H9 (cell line): ENCODE results near the gene PDXP. TPM values are rescaled to one million over a fixed set of nuclear protein-coding genes. Genes with fewer than 3 reads are reported as not detected.
A peak's percentile ranks its signal among the peaks of the same experiment; 100 is the strongest.

Experiments used
- DNase-seq: peaks from one replicate; pipeline ENCODE4 v3.0.0-alpha.2; 2017
- H2AFZ ChIP-seq: one replicate; pipeline ENCODE4 v1.6.1; 2013; ENCODE audit warnings: mild to moderate bottlenecking, low read length, control low read depth, moderate library complexity
- H2AK5ac ChIP-seq: 2 replicates; pipeline ENCODE4 v1.6.1; 2013; ENCODE audit warnings: low read length, control low read depth, mixed read lengths; ENCODE audit not compliant: insufficient read length
- H2BK120ac ChIP-seq: one replicate; pipeline ENCODE4 v1.6.1; 2013; ENCODE audit warnings: low read depth, mild to moderate bottlenecking, low read length, control low read depth, inconsistent platforms; ENCODE audit not compliant: poor library complexity, severe bottlenecking
- H2BK12ac ChIP-seq: 2 replicates; pipeline ENCODE4 v1.6.1; 2013; ENCODE audit warnings: low read length, control low read depth, mixed read lengths, low read depth; ENCODE audit not compliant: insufficient read length
- H2BK15ac ChIP-seq: 2 replicates; pipeline ENCODE4 v1.6.1; 2013; ENCODE audit warnings: low read depth, low read length, control low read depth
- H2BK20ac ChIP-seq: one replicate; pipeline ENCODE4 v1.6.1; 2013; ENCODE audit warnings: low read depth, mild to moderate bottlenecking, low read length, control low read depth, inconsistent platforms; ENCODE audit not compliant: poor library complexity, severe bottlenecking
- H2BK5ac ChIP-seq: 2 replicates; pipeline ENCODE4 v1.6.1; 2013; ENCODE audit warnings: low read length, control low read depth, mixed read lengths; ENCODE audit not compliant: insufficient read length
- H3K14ac ChIP-seq: 2 replicates; pipeline ENCODE4 v1.6.1; 2013; ENCODE audit warnings: low read length, control low read depth; ENCODE audit not compliant: insufficient read depth
- H3K18ac ChIP-seq: 2 replicates; pipeline ENCODE4 v1.6.1; 2013; ENCODE audit warnings: low read depth, mild to moderate bottlenecking, mixed read lengths, low read length, control low read depth; ENCODE audit not compliant: insufficient read length
- H3K23ac ChIP-seq: 2 replicates; pipeline ENCODE4 v1.6.1; 2013; ENCODE audit warnings: low read length, control low read depth, mixed read lengths, low read depth; ENCODE audit not compliant: insufficient read length
- H3K23me2 ChIP-seq: 2 replicates; pipeline ENCODE4 v1.6.1; 2013; ENCODE audit warnings: low read depth, mild to moderate bottlenecking, mixed read lengths, low read length, control low read depth; ENCODE audit not compliant: insufficient read length, poor library complexity, severe bottlenecking
- H3K27ac ChIP-seq: 2 replicates; pipeline ENCODE4 v1.5.1; 2013; ENCODE audit warnings: low read length, control low read depth, mixed read lengths, low read depth; ENCODE audit not compliant: insufficient read length
- H3K27me3 ChIP-seq: 2 replicates; pipeline ENCODE4 v1.6.1; 2013; ENCODE audit warnings: low read length, control low read depth, inconsistent platforms; ENCODE audit not compliant: insufficient read depth
- H3K4ac ChIP-seq: 2 replicates; pipeline ENCODE4 v1.6.1; 2013; ENCODE audit warnings: low read depth, mild to moderate bottlenecking, control low read depth, inconsistent platforms, low read length, moderate library complexity
- H3K4me1 ChIP-seq: 2 replicates; pipeline ENCODE4 v1.6.1; 2013; ENCODE audit warnings: low read length, control low read depth, inconsistent platforms; ENCODE audit not compliant: insufficient read depth
- H3K4me2 ChIP-seq: 2 replicates; pipeline ENCODE4 v1.6.1; 2013; ENCODE audit warnings: low read length, control low read depth, mixed read lengths; ENCODE audit not compliant: insufficient read length, insufficient read depth
- H3K56ac ChIP-seq: 2 replicates; pipeline ENCODE4 v1.6.1; 2013; ENCODE audit warnings: low read depth, mild to moderate bottlenecking, mixed read lengths, low read length, control low read depth; ENCODE audit not compliant: insufficient read length
- H3K79me1 ChIP-seq: 2 replicates; pipeline ENCODE4 v1.6.1; 2013; ENCODE audit warnings: low read depth, mild to moderate bottlenecking, moderate library complexity, low read length, control low read depth, inconsistent platforms; ENCODE audit not compliant: insufficient read depth, poor library complexity, severe bottlenecking
- H3K79me2 ChIP-seq: 2 replicates; pipeline ENCODE4 v1.6.1; 2013; ENCODE audit warnings: low read length, control low read depth, inconsistent platforms; ENCODE audit not compliant: insufficient read depth
- H3K9ac ChIP-seq: 2 replicates; pipeline ENCODE4 v1.6.1; 2013; ENCODE audit warnings: low read length, control low read depth, mixed read lengths; ENCODE audit not compliant: insufficient read length; ENCODE audit errors: extremely low read depth
- H3K9me3 ChIP-seq: one replicate; pipeline ENCODE4 v1.6.1; 2013; ENCODE audit warnings: low read depth, low read length, inconsistent platforms; ENCODE audit not compliant: control insufficient read depth
- H3T11ph ChIP-seq: one replicate; pipeline ENCODE4 v1.6.1; 2013; ENCODE audit warnings: mild to moderate bottlenecking, low read length, control low read depth, inconsistent platforms
- H4K20me1 ChIP-seq: one replicate; pipeline ENCODE4 v1.6.1; 2013; ENCODE audit not compliant: control insufficient read depth, insufficient read length, insufficient read depth
- H4K5ac ChIP-seq: 2 replicates; pipeline ENCODE4 v1.6.1; 2013; ENCODE audit warnings: low read depth, mild to moderate bottlenecking, mixed read lengths, low read length, control low read depth; ENCODE audit not compliant: insufficient read length
- H4K8ac ChIP-seq: replicated peaks from 2 replicates; pipeline ENCODE4 v1.6.1; 2013; ENCODE audit warnings: low read length, control low read depth, mixed read lengths, low read depth; ENCODE audit not compliant: insufficient read length
- H4K91ac ChIP-seq: 2 replicates; pipeline ENCODE4 v1.6.1; 2013; ENCODE audit warnings: low read depth, mild to moderate bottlenecking, moderate library complexity, mixed read lengths, low read length, control low read depth; ENCODE audit not compliant: insufficient read length
- H3K27ac Mint-ChIP-seq, 3 experiments: 2 replicates in 2 of 3; 3 replicates in 1 of 3; pipeline ENCODE4 v1.8.0; 2020 to 2021; ENCODE audit warnings: mixed read lengths in 3 of 3, mild to moderate bottlenecking in 1 of 3, moderate library complexity in 1 of 3
- H3K27me3 Mint-ChIP-seq: 2 replicates; pipeline ENCODE4 v1.8.0; 2021; ENCODE audit warnings: low read depth, mild to moderate bottlenecking, moderate library complexity, mixed read lengths
- H3K36me3 Mint-ChIP-seq, 3 experiments: 2 replicates in 2 of 3; 3 replicates in 1 of 3; pipeline ENCODE4 v1.8.0; 2020 to 2021; ENCODE audit warnings: low read depth in 3 of 3, mixed read lengths in 3 of 3; ENCODE audit not compliant: insufficient read depth in 1 of 3
- H3K4me1 Mint-ChIP-seq, 2 experiments: 2 replicates each; pipeline ENCODE4 v1.8.0; 2020; ENCODE audit warnings: mixed read lengths in 2 of 2
- H3K4me3 Mint-ChIP-seq, 2 experiments: 2 replicates in 1 of 2; 3 replicates in 1 of 2; pipeline ENCODE4 v1.8.0; 2020 to 2021; ENCODE audit warnings: mild to moderate bottlenecking in 2 of 2, mixed read lengths in 2 of 2, moderate library complexity in 1 of 2
- H3K9me3 Mint-ChIP-seq, 2 experiments: 2 replicates in 1 of 2; 3 replicates in 1 of 2; pipeline ENCODE4 v1.8.0; 2020; ENCODE audit warnings: mild to moderate bottlenecking in 2 of 2, mixed read lengths in 2 of 2, moderate library complexity in 1 of 2
- whole genome bisulfite sequencing: extraction: QIAGEN DNeasy Blood & Tissue Kit; methylation state at CpG from one replicate; pipeline ENCODE4 v1.1.7; 2013; ENCODE audit warnings: missing lambda C conversion rate, low lambda C conversion rate, mixed read lengths; ENCODE audit not compliant: insufficient read length; ENCODE audit errors: extremely low coverage; 5-methylcytosine and 5-hydroxymethylcytosine counted together
- total RNA-seq: library from RNA; stranded (reverse); gene quantifications from 2 replicates; pipeline ENCODE4 v1.2.1, GENCODE V29; 2021
- TF ChIP-seq, protein P1 (sequence below): fragments of 200-600 bp; sonication (generic); conservative IDR thresholded peaks from 3 replicates; pipeline ENCODE4 v1.8.0; 2021; ENCODE audit warnings: antibody characterized with exemption, mild to moderate bottlenecking

The PDXP gene
- total RNA-seq, 1 experiment from 2014 or later, result 41.0 TPM

DNA sequence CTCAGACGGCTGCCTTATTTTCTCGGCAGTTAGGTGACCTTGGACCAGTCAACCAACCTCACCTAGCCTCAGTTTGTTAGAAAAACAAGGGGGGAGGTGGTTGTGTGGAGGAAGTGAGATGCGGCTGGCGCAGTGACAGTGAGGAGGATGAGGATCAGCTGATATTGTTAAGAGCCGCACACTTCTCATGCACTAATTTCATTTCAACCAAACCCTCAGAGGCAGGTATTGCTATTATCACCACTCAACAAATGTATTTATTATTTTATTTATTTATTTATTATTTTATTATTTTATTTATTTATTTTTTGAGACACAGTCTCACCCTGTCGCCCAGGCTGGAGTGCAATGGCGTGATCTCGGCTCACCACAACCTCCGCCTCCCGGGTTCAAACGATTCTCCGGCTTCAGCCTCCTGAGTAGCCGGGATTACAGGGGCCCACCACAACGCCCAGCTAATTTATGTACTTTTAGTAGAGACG, 19.0 kb downstream of the PDXP start:
- Histone ChIP-seq H3K9ac (peak overlapping the region; percentile 24), H2BK120ac (no peak overlapping the region), H2AFZ (no peak overlapping the region), H2BK12ac (no peak overlapping the region), H2BK15ac (no peak overlapping the region), H2AK5ac (no peak overlapping the region), H4K91ac (no peak overlapping the region), H3T11ph (no peak overlapping the region), H3K23ac (no peak overlapping the region), H2BK5ac (no peak overlapping the region), H3K79me1 (no peaks in the 10 kb centered on the region), H3K79me2 (no peaks in the 10 kb centered on the region), H3K56ac (no peak overlapping the region), H3K9me3 (no peaks in the 10 kb centered on the region), H3K18ac (no peak overlapping the region), H3K4me1 (no peaks in the 10 kb centered on the region), H3K4ac (no peak overlapping the region), H3K14ac (no peak overlapping the region), H2BK20ac (no peak overlapping the region), H3K23me2 (peaks cover 3% of the 10 kb centered on the region), H4K20me1 (no peaks in the 10 kb centered on the region), H3K27me3 (no peaks in the 10 kb centered on the region), H3K27ac (no peak overlapping the region), H4K5ac (no peak overlapping the region), H3K4me2 (peak overlapping the region; percentile 76), H4K8ac (no peak overlapping the region)
- no peak for DNase-seq
- Mint-ChIP-seq H3K27me3 (peaks cover 6% of the 10 kb centered on the region), H3K4me1 (peaks cover 5 to 24% of the 10 kb centered on the region in 2 experiments), H3K9me3 (no peaks in the 10 kb centered on the region), H3K36me3 (no peaks in the 10 kb centered on the region; a peak in 1 of 7 replicates), H3K27ac (peak overlapping the region in 2 of 3 experiments; percentile 61 to 89; a peak in 3 of 7 replicates), H3K4me3 (peak overlapping the region; percentile 60 to 73)
- no CpG with 5 or more reads among the region's 15 CpGs for WGBS
- TF ChIP-seq, protein P1, sequence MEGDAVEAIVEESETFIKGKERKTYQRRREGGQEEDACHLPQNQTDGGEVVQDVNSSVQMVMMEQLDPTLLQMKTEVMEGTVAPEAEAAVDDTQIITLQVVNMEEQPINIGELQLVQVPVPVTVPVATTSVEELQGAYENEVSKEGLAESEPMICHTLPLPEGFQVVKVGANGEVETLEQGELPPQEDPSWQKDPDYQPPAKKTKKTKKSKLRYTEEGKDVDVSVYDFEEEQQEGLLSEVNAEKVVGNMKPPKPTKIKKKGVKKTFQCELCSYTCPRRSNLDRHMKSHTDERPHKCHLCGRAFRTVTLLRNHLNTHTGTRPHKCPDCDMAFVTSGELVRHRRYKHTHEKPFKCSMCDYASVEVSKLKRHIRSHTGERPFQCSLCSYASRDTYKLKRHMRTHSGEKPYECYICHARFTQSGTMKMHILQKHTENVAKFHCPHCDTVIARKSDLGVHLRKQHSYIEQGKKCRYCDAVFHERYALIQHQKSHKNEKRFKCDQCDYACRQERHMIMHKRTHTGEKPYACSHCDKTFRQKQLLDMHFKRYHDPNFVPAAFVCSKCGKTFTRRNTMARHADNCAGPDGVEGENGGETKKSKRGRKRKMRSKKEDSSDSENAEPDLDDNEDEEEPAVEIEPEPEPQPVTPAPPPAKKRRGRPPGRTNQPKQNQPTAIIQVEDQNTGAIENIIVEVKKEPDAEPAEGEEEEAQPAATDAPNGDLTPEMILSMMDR, result no peak
